Right cardiac atrium (tissue), 5 donors: ENCODE data around the gene GON4L. TPM values are rescaled to one million over a fixed set of nuclear protein-coding genes. Genes with fewer than 3 reads are reported as not detected.
"Not testable (repeated sequence)": the region's sequence is repeated elsewhere in the genome, so short reads cannot be mapped to it uniquely, and the experiment has no call there.

ENCODE experiments used
- ATAC-seq, 2 donors: fragments of 200-7000 bp; cut with Tn5 transposase; one replicate each; pipeline versions ENCODE4 v1.8.0 to v1.9.1; 2020; ENCODE audit warnings: moderate library complexity in 2 of 2, mild to moderate bottlenecking in 1 of 2
- DNase-seq, 3 donors: peaks; one replicate each; pipeline ENCODE4 v3.0.0-alpha.2; 2020
- H3K27ac ChIP-seq: one replicate; pipeline ENCODE4 v1.5.1; 2013; ENCODE audit warnings: mild to moderate bottlenecking, low read length, control low read depth, moderate library complexity
- H3K27me3 ChIP-seq: one replicate; pipeline ENCODE4 v1.6.1; 2013; ENCODE audit not compliant: control insufficient read depth, insufficient read depth
- H3K4me1 ChIP-seq: one replicate; pipeline ENCODE4 v1.6.1; 2013; ENCODE audit warnings: low read length; ENCODE audit not compliant: control insufficient read depth, insufficient read depth
- H3K4me3 ChIP-seq: one replicate; pipeline ENCODE4 v1.5.1; 2013; ENCODE audit warnings: low read length, control low read depth
- H3K9me3 ChIP-seq: one replicate; pipeline ENCODE4 v1.6.1; 2013; ENCODE audit warnings: low read length; ENCODE audit not compliant: control insufficient read depth
- WGBS: extraction: QIAGEN DNeasy Blood & Tissue Kit; methylation state at CpG from one replicate; pipeline ENCODE4 v1.1.7; 2013; 5-methylcytosine and 5-hydroxymethylcytosine counted together
- intact Hi-C, 4 donors: fragments of 100-400 bp; cut with DNase I; formaldehyde crosslinking; loops; one replicate each; pipeline versions ENCODE4 v1.11.0 to v1.14.0; 2022 to 2023
- polyA plus RNA-seq: library from polyadenylated mRNA; stranded (reverse); fragments of 200-250 nt; gene quantifications from one replicate; pipeline ENCODE4 v1.2.3, GENCODE V29; 2013
- total RNA-seq, 4 donors: library from RNA; stranded (reverse); fragmentation: NEBNext Ultra II Directional; extraction: Animal tissue kit (Norgen Biotek cat#: 25700); gene quantifications; one replicate each; pipeline ENCODE4 v1.2.1, GENCODE V29; 2021
- donor health status: healthy with polysubstance abuse.
- donor health status: DM: no; HTN: yes; CAD: no.
- donor health status: DM: no; HTN: no; CAD: no.
- donor health status: DM: no; HTN: yes; CAD: no; lungs with severe emphysema.
- donor health status: DM: yes; HTN: yes; CAD: no.

The GON4L gene
- total and polyA plus RNA-seq, 5 donors = 13.8 to 30.2 (median 25.0) TPM

DNA sequence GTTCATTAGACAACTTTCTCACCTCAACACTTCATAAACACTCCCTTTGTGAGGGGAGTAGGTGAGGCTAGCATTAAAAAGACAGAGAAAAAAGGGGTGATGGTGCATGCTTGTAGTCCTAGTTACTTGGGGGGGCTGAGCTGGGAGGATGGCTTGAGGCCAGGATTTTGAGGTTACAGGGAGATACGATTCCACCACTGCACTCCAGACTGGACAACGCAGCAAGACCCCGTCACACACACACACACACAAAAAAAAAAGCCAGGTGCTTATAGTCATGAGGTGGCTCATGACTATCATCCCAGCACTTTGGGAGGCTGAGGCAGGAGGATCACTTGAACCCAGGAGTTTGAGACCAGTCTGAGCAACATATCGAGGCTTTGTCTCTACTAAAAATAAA is 29.6 kb downstream of the GON4L start:
- Histone ChIP-seq H3K27me3 (no peaks in the 10 kb centered on the region), H3K9me3 (no peaks in the 10 kb centered on the region), H3K27ac (no peak overlapping the region), H3K4me1 (no peaks in the 10 kb centered on the region), H3K4me3 (no peak overlapping the region)
- WGBS = 86% methylated on average over 4 of the region's 4 CpGs
- no peak for ATAC-seq
- intact Hi-C loops = no loop called here
- no peak for DNase-seq

DNA sequence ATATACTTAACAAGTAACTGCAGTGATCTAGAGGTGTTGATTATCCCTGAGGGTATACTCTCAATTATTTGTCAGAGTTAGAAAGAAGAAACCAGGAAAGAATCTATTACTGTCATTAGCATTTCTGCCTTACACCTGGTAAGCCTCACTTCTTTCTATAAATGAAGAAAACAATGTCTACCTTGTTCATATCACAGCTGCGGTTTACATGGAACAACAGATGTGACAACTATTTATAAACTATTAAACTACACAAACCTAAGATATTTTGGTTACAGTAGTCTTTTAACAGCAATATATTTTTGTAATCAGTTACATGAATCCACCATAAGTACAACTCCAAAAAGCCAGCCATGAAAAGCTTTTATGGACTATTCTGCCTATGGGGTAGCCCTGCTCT is 40.7 kb downstream of the GON4L start:
- Histone ChIP-seq H3K27me3 (no peaks in the 10 kb centered on the region), H3K4me1 (no peaks in the 10 kb centered on the region), H3K27ac (no peak overlapping the region), H3K9me3 (no peaks in the 10 kb centered on the region), H3K4me3 (no peak overlapping the region)
- 94% methylated on average over 1 of the region's 1 CpG for WGBS
- ATAC-seq (no peak), DNase-seq (no peak)
- intact Hi-C loops = no loop called here

DNA sequence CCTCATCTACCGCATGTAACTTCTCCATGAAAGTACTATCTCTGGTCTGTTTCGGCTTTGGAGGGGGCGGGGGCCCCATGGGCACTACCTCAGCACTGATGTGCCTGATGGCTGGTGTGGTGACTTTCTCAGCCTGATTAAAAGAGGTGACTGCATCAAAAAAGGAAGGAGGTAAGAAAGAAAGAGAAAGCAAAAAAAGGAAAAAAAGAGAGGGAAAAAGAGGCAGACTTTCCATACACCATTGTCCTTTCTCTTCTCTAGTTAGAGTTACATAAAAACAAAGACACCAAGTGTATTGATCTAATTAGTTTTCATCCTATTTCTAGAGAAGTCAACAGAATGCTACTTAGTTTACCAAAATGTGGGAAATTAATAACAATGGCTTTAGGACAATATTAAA is 43.3 kb downstream of the GON4L start:
- ATAC-seq = no peak
- intact Hi-C loops = no loop called here

DNA sequence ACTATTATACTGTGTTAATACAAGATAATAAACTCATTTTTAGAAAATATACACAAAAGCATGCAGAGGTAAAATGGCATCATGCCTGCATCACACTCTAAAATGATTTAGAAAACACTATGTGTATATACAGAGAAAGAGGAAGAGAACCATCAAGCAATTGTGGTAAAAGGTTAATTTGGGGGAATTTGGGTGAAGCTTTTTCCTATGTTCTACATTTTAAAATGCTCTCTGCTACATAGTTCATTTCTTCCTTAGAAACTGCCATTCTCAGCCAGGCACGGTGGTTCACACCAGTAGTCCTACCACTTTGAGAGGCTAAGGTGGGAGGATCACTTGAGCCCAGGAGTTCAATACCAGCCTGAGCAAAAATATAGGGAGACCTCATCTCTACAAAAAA is 44.1 kb downstream of the GON4L start:
- no peak overlapping the region for H3K27ac ChIP-seq
- H3K9me3 ChIP-seq = no peaks in the 10 kb centered on the region
- H3K4me3 ChIP-seq = no peak overlapping the region
- no peaks in the 10 kb centered on the region for H3K27me3 ChIP-seq
- WGBS = 92% methylated on average over 1 of the region's 1 CpG
- DNase-seq = no peak
- no peaks in the 10 kb centered on the region for H3K4me1 ChIP-seq
- no peak for ATAC-seq
- intact Hi-C loops = no loop called here

More for the DNA sequence above, 43.3 kb downstream of the GON4L start:
- Histone ChIP-seq H3K27me3 (no peaks in the 10 kb centered on the region), H3K4me3 (no peak overlapping the region), H3K4me1 (no peaks in the 10 kb centered on the region), H3K9me3 (no peaks in the 10 kb centered on the region), H3K27ac (no peak overlapping the region)
- WGBS = 92% methylated on average over 3 of the region's 3 CpGs
- no peak for DNase-seq

DNA sequence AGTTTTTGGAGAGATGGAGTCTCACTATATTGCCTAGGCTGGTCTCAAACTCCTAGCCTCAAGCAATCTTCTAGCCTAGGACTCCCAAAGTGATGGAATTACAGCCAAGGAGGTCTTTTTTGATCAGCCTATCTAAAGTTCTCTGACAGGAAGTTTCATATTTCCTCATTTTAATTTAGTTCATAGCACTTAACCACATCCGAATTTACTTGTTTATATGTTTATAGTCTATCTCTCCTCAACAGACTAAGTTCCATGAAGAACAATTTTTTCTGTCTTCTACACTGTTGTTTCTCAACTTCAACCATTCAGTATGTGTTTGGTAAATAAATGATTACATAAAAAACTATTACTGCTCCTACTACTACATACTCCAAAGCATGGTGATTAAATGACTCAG is 47.9 kb downstream of the GON4L start:
- no peaks in the 10 kb centered on the region for H3K27me3 ChIP-seq
- no peaks in the 10 kb centered on the region for H3K9me3 ChIP-seq
- intact Hi-C loops = no loop called here
- ATAC-seq = no peak
- no peaks in the 10 kb centered on the region for H3K4me1 ChIP-seq
- 67% methylated on average over 1 of the region's 1 CpG for WGBS
- H3K4me3 ChIP-seq = no peak overlapping the region
- H3K27ac ChIP-seq = no peak overlapping the region
- no peak for DNase-seq

DNA sequence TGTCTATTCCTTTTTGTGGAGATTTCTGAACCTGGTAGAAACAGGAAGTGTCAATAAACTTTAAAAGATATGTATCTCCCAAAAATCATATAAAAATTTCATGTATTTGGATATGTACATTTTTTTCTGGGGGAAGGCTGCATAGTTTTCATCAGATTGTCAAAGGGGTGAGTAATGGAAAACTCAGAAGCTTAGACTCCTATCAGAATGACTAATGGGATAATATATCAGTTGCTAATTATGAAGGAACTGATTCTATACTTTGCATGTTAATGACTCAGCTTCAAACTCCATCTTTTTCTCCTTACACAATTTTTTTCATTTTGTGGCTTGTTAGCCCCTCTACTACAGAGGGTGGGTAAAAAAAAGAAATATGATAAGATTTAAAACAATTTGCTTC is 55.9 kb downstream of the GON4L start:
- H3K27me3 ChIP-seq = no peaks in the 10 kb centered on the region
- no peak for ATAC-seq
- DNase-seq = no peak
- H3K9me3 ChIP-seq = no peaks in the 10 kb centered on the region
- intact Hi-C loops = no loop called here
- no peaks in the 10 kb centered on the region for H3K4me1 ChIP-seq
- no peak overlapping the region for H3K27ac ChIP-seq
- H3K4me3 ChIP-seq = no peak overlapping the region

DNA sequence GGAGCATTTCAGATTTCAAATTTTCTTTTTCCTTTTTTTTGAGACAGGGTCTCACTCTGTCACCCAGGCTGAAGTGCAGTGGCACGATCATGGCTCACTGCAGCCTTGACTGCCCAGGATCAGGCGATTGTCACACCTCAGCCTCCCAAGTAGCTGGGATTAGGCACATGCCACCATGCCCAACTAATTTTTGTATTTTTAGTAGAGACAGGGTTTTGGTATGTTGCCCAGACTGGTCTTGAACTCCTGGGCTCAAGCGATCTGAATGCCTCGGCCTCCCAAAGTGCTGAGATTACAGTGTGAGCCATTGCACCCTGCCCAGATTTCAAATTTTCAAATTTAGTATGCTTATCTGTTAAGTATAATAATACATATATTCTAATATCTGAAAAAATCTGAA is 61.4 kb downstream of the GON4L start:
- DNase-seq, H3K27me3 ChIP-seq, intact Hi-C loops, H3K27ac ChIP-seq, H3K4me1 ChIP-seq, H3K4me3 ChIP-seq, H3K9me3 ChIP-seq: not testable (repeated sequence)
- ATAC-seq = peak; percentile 29 to 31
- WGBS = 63% methylated on average over 4 of the region's 4 CpGs

DNA sequence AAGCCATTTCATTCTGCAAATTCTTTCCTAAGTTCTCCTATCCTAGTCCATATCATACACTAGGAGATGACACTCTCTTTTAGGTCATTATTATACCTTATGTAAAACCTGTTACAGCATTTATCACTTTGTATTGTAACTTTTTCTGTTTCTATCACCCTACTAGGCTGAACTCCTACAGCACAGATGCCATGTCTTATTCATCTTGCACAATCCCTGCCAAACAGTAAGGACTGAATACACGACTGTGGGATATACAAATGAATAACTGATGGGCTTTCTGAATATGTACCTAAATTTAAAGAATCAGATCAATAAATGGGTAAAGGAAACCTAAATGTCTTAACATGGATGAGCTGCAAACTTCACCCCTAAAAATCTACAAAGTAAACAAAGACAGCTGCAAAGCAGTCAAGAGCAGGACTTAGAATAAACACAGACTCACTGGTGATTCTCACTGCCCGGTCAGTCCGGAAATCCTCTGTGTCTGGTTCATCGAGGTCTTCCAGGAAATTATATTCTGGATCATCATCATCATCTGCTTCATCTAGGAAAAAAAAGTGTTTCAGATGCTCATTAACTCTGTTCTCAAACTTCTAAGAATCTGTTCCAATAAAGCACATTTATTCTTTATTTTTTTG is 62.3 kb downstream of the GON4L start:
- no peak overlapping the region for H3K4me3 ChIP-seq
- 84% methylated on average over 4 of the region's 4 CpGs for WGBS
- DNase-seq = no peak

DNA sequence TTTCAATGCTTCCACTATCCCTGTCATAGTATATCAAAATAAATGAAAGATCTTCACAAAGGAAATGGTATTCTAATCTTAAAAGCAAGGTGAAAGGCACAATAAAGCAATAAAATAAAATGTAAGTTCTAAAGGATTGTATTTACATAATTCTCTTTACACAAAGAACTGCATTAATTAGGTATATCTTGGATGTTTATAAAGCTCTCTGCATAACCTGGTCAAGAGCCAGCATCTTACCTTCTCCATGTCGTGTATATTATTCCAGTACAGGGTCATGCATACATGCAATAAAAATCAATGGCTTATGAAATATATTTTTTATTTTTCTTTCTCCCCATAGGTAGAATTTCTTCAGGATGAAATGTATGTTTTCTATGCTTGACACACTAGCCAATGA is 63.8 kb downstream of the GON4L start:
- no peak overlapping the region for H3K27ac ChIP-seq
- WGBS = 90% methylated on average over 1 of the region's 1 CpG

More for the DNA sequence above, 62.3 kb downstream of the GON4L start:
- intact Hi-C loops = no loop called here
- Histone ChIP-seq H3K27me3 (no peaks in the 10 kb centered on the region), H3K4me1 (peaks cover 1% of the 10 kb centered on the region), H3K27ac (no peak overlapping the region), H3K9me3 (no peaks in the 10 kb centered on the region)
- ATAC-seq = no peak

DNA sequence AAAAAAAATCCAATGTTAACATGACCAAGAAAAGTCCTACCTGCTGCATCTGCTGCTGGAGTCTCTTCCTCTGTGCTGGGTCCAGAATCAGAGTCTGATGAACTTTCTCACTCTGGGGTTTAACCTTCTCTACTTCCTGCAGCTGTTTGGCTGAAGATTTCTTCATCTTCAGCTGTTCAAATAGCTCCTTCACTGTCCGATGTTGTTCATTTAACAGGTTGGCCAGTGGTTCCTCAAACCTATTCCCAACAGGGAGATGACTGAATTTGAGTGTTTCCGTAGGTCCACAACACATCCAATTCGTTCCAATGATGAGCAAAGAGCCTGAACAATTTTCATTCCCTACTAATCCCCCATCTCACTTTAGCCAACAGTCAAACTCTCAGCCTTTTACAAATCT is 79.4 kb downstream of the GON4L start:
- no peak for ATAC-seq
- no peaks in the 10 kb centered on the region for H3K9me3 ChIP-seq
- no peak overlapping the region for H3K4me3 ChIP-seq
- no peak overlapping the region for H3K27ac ChIP-seq
- intact Hi-C loops = no loop called here
- no peaks in the 10 kb centered on the region for H3K27me3 ChIP-seq
- no peaks in the 10 kb centered on the region for H3K4me1 ChIP-seq
- 90% methylated on average over 3 of the region's 3 CpGs for WGBS
- DNase-seq = no peak

More for the DNA sequence above, 63.8 kb downstream of the GON4L start:
- ATAC-seq (no peak), DNase-seq (no peak)
- intact Hi-C loops = no loop called here
- Histone ChIP-seq H3K27me3 (no peaks in the 10 kb centered on the region), H3K4me1 (peaks cover 1% of the 10 kb centered on the region), H3K4me3 (no peak overlapping the region), H3K9me3 (no peaks in the 10 kb centered on the region)

DNA sequence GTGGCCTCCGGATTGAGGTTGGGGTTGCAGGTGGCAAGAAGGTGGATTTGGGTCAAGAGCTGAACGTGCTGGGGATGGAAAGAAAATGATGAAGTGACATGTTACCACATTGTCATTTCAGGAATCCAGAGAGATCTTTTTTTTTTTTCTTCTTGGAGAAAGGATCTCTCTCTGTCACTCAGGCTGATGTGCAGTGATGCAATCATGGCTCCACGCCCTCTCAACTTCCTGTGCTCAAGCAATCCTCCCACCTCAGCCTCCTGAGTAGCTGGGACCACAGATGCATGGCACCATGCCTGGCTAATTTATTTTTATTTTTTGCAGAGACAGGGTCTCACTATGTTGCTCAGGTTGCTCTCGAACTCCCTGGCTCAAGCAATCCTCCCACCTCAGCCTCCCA is 80.6 kb downstream of the GON4L start:
- intact Hi-C loops = no loop called here
- 87% methylated on average over 4 of the region's 4 CpGs for WGBS
- Histone ChIP-seq H3K9me3 (no peaks in the 10 kb centered on the region), H3K4me3 (no peak overlapping the region), H3K27me3 (no peaks in the 10 kb centered on the region), H3K4me1 (no peaks in the 10 kb centered on the region), H3K27ac (no peak overlapping the region)
- DNase-seq = no peak
- no peak for ATAC-seq

DNA sequence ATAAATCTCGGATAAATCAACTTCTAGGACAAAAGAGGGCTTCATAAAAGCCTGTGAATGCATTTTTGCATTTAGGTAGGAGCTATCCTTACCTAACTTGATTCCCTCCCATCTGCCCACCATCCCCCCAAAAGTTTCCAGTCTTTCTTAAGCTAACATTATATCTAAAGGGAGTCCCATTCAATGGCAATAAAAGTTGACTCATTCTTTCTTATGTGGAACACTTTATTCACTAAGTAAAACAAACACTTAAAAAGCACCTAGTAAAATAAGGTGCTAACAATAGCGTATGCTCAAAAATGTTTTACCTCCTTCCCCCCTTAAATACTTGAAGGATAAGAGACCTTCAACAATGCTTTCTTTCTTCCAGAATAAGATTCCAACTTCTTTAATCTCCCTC is 83.8 kb downstream of the GON4L start:
- WGBS = 92% methylated on average over 2 of the region's 2 CpGs
- Histone ChIP-seq H3K4me3 (no peak overlapping the region), H3K4me1 (no peaks in the 10 kb centered on the region), H3K27me3 (no peaks in the 10 kb centered on the region), H3K27ac (no peak overlapping the region), H3K9me3 (no peaks in the 10 kb centered on the region)
- DNase-seq = no peak
- ATAC-seq = no peak
- intact Hi-C loops = no loop called here
